GM23248 (cell line): ENCODE measurements around the gene MLF2. TPM values are rescaled to one million over a fixed set of nuclear protein-coding genes. Genes with fewer than 3 reads are reported as not detected.
A peak's percentile ranks its signal among the peaks of the same experiment; 100 is the strongest.
"Not testable (repeated sequence)": the region's sequence is repeated elsewhere in the genome, so short reads cannot be mapped to it uniquely, and the experiment has no call there.

Experiments
- DNase-seq: peaks from one replicate; pipeline ENCODE4 v3.0.0-alpha.2; 2015
- H2AFZ ChIP-seq: fragments of 200-600 bp; sonication (generic); 2 replicates; pipeline ENCODE4 v1.6.1; 2016; ENCODE audit warnings: antibody characterized with exemption
- H3F3A ChIP-seq: fragments of 200-600 bp; sonication (generic); 2 replicates; pipeline ENCODE4 v1.6.1; 2016; ENCODE audit warnings: mild to moderate bottlenecking, antibody characterized with exemption, mixed run types; ENCODE audit not compliant: insufficient read depth
- H3K27ac ChIP-seq: fragments of 200-600 bp; sonication (generic); 2 replicates; pipeline ENCODE4 v1.5.1; 2016; ENCODE audit warnings: mild to moderate bottlenecking
- H3K27me3 ChIP-seq: fragments of 200-600 bp; sonication (generic); replicated peaks from 2 replicates; pipeline ENCODE4 v1.6.1; 2016; ENCODE audit warnings: mild to moderate bottlenecking; ENCODE audit not compliant: insufficient read depth
- H3K36me3 ChIP-seq: fragments of 200-600 bp; sonication (generic); 2 replicates; pipeline ENCODE4 v1.6.1; 2016; ENCODE audit warnings: low read depth, mild to moderate bottlenecking
- H3K4me1 ChIP-seq: fragments of 200-600 bp; sonication (generic); 2 replicates; pipeline ENCODE4 v1.6.1; 2016; ENCODE audit warnings: mild to moderate bottlenecking; ENCODE audit not compliant: insufficient read depth
- H3K4me2 ChIP-seq: fragments of 200-600 bp; sonication (generic); one replicate; pipeline ENCODE4 v1.6.1; 2016; ENCODE audit warnings: mild to moderate bottlenecking; ENCODE audit not compliant: unreplicated experiment
- H3K4me3 ChIP-seq: fragments of 200-600 bp; sonication (generic); 2 replicates; pipeline ENCODE4 v1.5.1; 2016; ENCODE audit warnings: mild to moderate bottlenecking
- H3K79me2 ChIP-seq: fragments of 200-600 bp; sonication (generic); 2 replicates; pipeline ENCODE4 v1.6.1; 2016; ENCODE audit warnings: mild to moderate bottlenecking; ENCODE audit not compliant: insufficient read depth
- H3K9ac ChIP-seq: fragments of 200-600 bp; sonication (generic); 2 replicates; pipeline ENCODE4 v1.6.1; 2016; ENCODE audit warnings: mild to moderate bottlenecking
- H3K9me2 ChIP-seq: fragments of 200-600 bp; sonication (generic); 2 replicates; pipeline ENCODE4 v1.6.1; 2016; ENCODE audit warnings: mixed run types, mild to moderate bottlenecking, moderate library complexity; ENCODE audit not compliant: insufficient read depth
- H3K9me3 ChIP-seq: fragments of 200-600 bp; sonication (generic); one replicate; pipeline ENCODE4 v1.6.1; 2017; ENCODE audit warnings: low read depth
- H4K20me1 ChIP-seq: fragments of 200-600 bp; sonication (generic); 2 replicates; pipeline ENCODE4 v1.6.0; 2016; ENCODE audit not compliant: insufficient read depth
- EZH2 ChIP-seq: fragments of 200-600 bp; sonication (generic); IDR thresholded peaks from 2 replicates; pipeline ENCODE4 v1.6.1; 2018; ENCODE audit warnings: antibody characterized with exemption, mild to moderate bottlenecking; ENCODE audit not compliant: insufficient read depth, poor library complexity, severe bottlenecking
- EZH2phosphoT487 ChIP-seq: fragments of 200-600 bp; sonication (generic); IDR thresholded peaks from 2 replicates; pipeline ENCODE4 v1.6.1; 2018; ENCODE audit warnings: antibody characterized with exemption, moderate library complexity, mild to moderate bottlenecking, low read depth; ENCODE audit not compliant: insufficient read depth
- WGBS, 2 experiments: methylation state at CpG; one replicate each; pipeline ENCODE4 v1.1.6; 2015 to 2017; ENCODE audit warnings: low lambda C conversion rate in 2 of 2, low coverage in 1 of 2; ENCODE audit errors: missing lambda C conversion rate in 2 of 2; 5-methylcytosine and 5-hydroxymethylcytosine counted together
- in situ Hi-C: fragments of 300-500 bp; cut with MboI; formaldehyde crosslinking; loops from 2 replicates; pipeline ENCODE4 v1.15.0; 2020
- polyA plus RNA-seq: library from polyadenylated mRNA; unstranded; fragments of >200 nt; fragmentation: Nextera tagmentation; extraction: Ambion mirVana; gene quantifications from 2 replicates; pipeline ENCODE4 v1.2.1, GENCODE V29; 2016
- total RNA-seq: library from RNA; depleted of rRNA; stranded (reverse); fragments of >200 nt; shearing (Covaris generic); gene quantifications from 2 replicates; pipeline ENCODE4 v1.2.3, GENCODE V29; 2014

MLF2 gene
- total and polyA plus RNA-seq, 2 experiments from 2014 or later = 313 to 386 TPM

GRCh38 chr12:6748761-6749160 is 4.2 kb downstream of the MLF2 start:
- H3K4me2 ChIP-seq = no peak overlapping the region
- peaks cover 29% of the 10 kb centered on the region for H3K36me3 ChIP-seq
- no peaks in the 10 kb centered on the region for H3K9me3 ChIP-seq
- no peak overlapping the region for H3K27ac ChIP-seq
- TF ChIP-seq EZH2 = no peak
- TF ChIP-seq EZH2phosphoT487 = no peak
- DNase-seq = no peak
- no peaks in the 10 kb centered on the region for H3K27me3 ChIP-seq
- H3K4me3 ChIP-seq = no peak overlapping the region
- peaks cover 28% of the 10 kb centered on the region for H3F3A ChIP-seq
- peaks cover 38% of the 10 kb centered on the region for H3K79me2 ChIP-seq
- H2AFZ ChIP-seq = no peak overlapping the region
- H3K9ac ChIP-seq = no peak overlapping the region
- no peaks in the 10 kb centered on the region for H4K20me1 ChIP-seq
- no peaks in the 10 kb centered on the region for H3K9me2 ChIP-seq
- in situ Hi-C loops = no loop called here
- WGBS, 2 experiments = 93 to 96% methylated on average over 27 to 28 of the region's 28 CpGs
- H3K4me1 ChIP-seq = peaks cover 5% of the 10 kb centered on the region; the same call in 1 of the 2 replicates

GRCh38 chr12:6747216-6747615 is 5.7 kb downstream of the MLF2 start:
- DNase-seq = no peak
- Histone ChIP-seq H3K4me2 (no peak overlapping the region), H3K79me2 (peaks cover 31% of the 10 kb centered on the region), H3K4me1 (peaks cover 5% of the 10 kb centered on the region; the same call in 1 of the 2 replicates), H3K9me2 (no peaks in the 10 kb centered on the region), H2AFZ (no peak overlapping the region), H3F3A (peaks cover 28% of the 10 kb centered on the region), H4K20me1 (no peaks in the 10 kb centered on the region), H3K9me3 (no peaks in the 10 kb centered on the region), H3K27me3 (no peaks in the 10 kb centered on the region), H3K9ac (no peak overlapping the region), H3K36me3 (peaks cover 29% of the 10 kb centered on the region), H3K27ac (no peak overlapping the region), H3K4me3 (no peak overlapping the region)
- in situ Hi-C loops = no loop called here
- TF ChIP-seq EZH2 = no peak
- 73 to 79% methylated on average over 4 of the region's 4 CpGs for WGBS, 2 experiments

GRCh38 chr12:6745741-6746525 is 7.0 kb downstream of the MLF2 start:
- peaks cover 29% of the 10 kb centered on the region for H3K36me3 ChIP-seq
- 65 to 70% methylated on average over 13 of the region's 13 CpGs for WGBS, 2 experiments

GRCh38 chr12:6743300-6743699 is 9.6 kb downstream of the MLF2 start:
- peaks cover 11% of the 10 kb centered on the region; the same call in 1 of the 2 replicates for H3K36me3 ChIP-seq
- H3K79me2 ChIP-seq, H3K4me2 ChIP-seq, H3K27ac ChIP-seq, H3K9me2 ChIP-seq, H3K4me3 ChIP-seq, H3K27me3 ChIP-seq, H2AFZ ChIP-seq, H3K9ac ChIP-seq, H3K9me3 ChIP-seq, H4K20me1 ChIP-seq, H3K4me1 ChIP-seq, in situ Hi-C loops, DNase-seq: not testable (repeated sequence)
- peaks cover 28% of the 10 kb centered on the region for H3F3A ChIP-seq
- 69 to 71% methylated on average over 7 of the region's 7 CpGs for whole genome bisulfite sequencing, 2 experiments

More at GRCh38 chr12:6745741-6746525, 7.0 kb downstream of the MLF2 start:
- H3K4me1 ChIP-seq = no peaks in the 10 kb centered on the region
- peak; percentile 22 for DNase-seq
- H3K79me2 ChIP-seq = peaks cover 18% of the 10 kb centered on the region
- H3K4me2 ChIP-seq = no peak overlapping the region
- TF ChIP-seq EZH2 = no peak
- TF ChIP-seq EZH2phosphoT487 = no peak
- in situ Hi-C loops = no loop called here
- no peak overlapping the region for H3K9ac ChIP-seq
- H3K27ac ChIP-seq = no peak overlapping the region
- H3F3A ChIP-seq = peaks cover 28% of the 10 kb centered on the region
- H3K9me3 ChIP-seq = no peaks in the 10 kb centered on the region
- H2AFZ ChIP-seq = no peak overlapping the region
- no peaks in the 10 kb centered on the region for H3K27me3 ChIP-seq
- H3K9me2 ChIP-seq = no peaks in the 10 kb centered on the region
- H4K20me1 ChIP-seq = no peaks in the 10 kb centered on the region
- H3K4me3 ChIP-seq = no peak overlapping the region

- no peaks in the 10 kb centered on the region for H3K79me2 ChIP-seq
- no peak overlapping the region for H3K27ac ChIP-seq
- H3K9me2 ChIP-seq = no peaks in the 10 kb centered on the region
- H3K9ac ChIP-seq = no peak overlapping the region
- no peaks in the 10 kb centered on the region for H3K4me1 ChIP-seq
- no peak overlapping the region for H3K4me3 ChIP-seq
- in situ Hi-C loops = no loop called here
- no peaks in the 10 kb centered on the region for H3K9me3 ChIP-seq
- no peak for TF ChIP-seq EZH2phosphoT487
- no peak for TF ChIP-seq EZH2
- H2AFZ ChIP-seq = no peak overlapping the region
- peaks cover 28% of the 10 kb centered on the region for H3F3A ChIP-seq
- WGBS, 2 experiments = 87 to 90% methylated on average over 3 of the region's 3 CpGs
- no peak for DNase-seq
- no peak overlapping the region for H3K4me2 ChIP-seq
- peaks cover 6% of the 10 kb centered on the region; the same call in 1 of the 2 replicates for H3K36me3 ChIP-seq
- no peaks in the 10 kb centered on the region for H4K20me1 ChIP-seq
- H3K27me3 ChIP-seq = no peaks in the 10 kb centered on the region
Measured at GRCh38 chr12:6742834-6743233, 10.1 kb downstream of the MLF2 start.

- H3K9ac ChIP-seq, H4K20me1 ChIP-seq, H2AFZ ChIP-seq, H3K79me2 ChIP-seq, H3K9me3 ChIP-seq, H3K9me2 ChIP-seq, DNase-seq, H3K4me2 ChIP-seq, H3K27ac ChIP-seq, H3K4me1 ChIP-seq, in situ Hi-C loops, H3K27me3 ChIP-seq, H3K4me3 ChIP-seq, H3K36me3 ChIP-seq: not testable (repeated sequence)
- peaks cover 21% of the 10 kb centered on the region for H3F3A ChIP-seq
- WGBS, 2 experiments = 58 to 60% methylated on average over 11 to 12 of the region's 12 CpGs
Measured at GRCh38 chr12:6742080-6742479, 10.9 kb downstream of the MLF2 start.
